ENCODE measurements around the gene HOPX. TPM values are rescaled to one million over a fixed set of nuclear protein-coding genes. Genes with fewer than 3 reads are reported as not detected.

Gene HOPX
- total RNA-seq, 1 donor from 2014 or later = 2.6 TPM

DNA sequence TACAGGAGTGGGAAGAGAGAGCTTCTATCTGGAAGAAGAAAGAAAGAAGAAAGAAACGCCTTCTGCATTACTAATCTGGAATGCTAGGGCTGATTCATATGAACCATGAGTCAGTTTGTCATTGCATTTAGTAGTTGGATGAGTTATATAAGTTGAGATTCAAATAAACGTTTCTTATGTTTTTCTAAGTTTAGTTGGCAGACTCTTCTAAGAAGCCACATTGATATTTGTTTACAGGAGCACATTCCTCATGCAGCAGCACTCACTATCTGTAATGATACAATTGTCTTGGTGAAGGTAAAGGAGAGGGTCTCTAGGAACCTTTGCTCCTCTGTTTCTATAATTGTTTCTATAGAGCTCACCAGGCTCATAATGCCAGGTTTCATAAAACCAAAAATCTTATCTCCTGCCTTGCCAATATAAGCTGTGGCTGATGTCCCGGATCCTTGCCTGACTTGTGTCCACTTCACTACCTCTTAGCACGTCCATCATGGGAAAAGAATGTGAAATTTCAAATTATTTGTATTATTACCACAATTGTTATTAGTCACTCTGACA is 39.5 kb downstream of the HOPX start:
- Histone ChIP-seq H3K27ac (no peak overlapping the region), H3K27me3 (no peaks in the 10 kb centered on the region), H3K9ac (no peak overlapping the region), H3K36me3 (no peaks in the 10 kb centered on the region), H3K79me2 (ENCODE audit: low read depth) (no peaks in the 10 kb centered on the region), H3K4me3 (no peak overlapping the region), H2AFZ (replicated peaks) (no peak overlapping the region), H3F3A (ENCODE audit: low read depth) (no peaks in the 10 kb centered on the region), H4K20me1 (ENCODE audit: low read depth) (no peaks in the 10 kb centered on the region), H3K4me1 (no peaks in the 10 kb centered on the region), H3K4me2 (no peak overlapping the region), H3K9me3 (ENCODE audit: low read depth) (no peaks in the 10 kb centered on the region)
- Mint-ChIP-seq H3K27ac (no peak overlapping the region), H3K4me1 (peaks cover 2% of the 10 kb centered on the region), H3K27me3 (ENCODE audit: insufficient read depth, low read depth) (no peaks in the 10 kb centered on the region), H3K36me3 (no peaks in the 10 kb centered on the region), H3K4me3 (no peak overlapping the region), H3K9me3 (peaks cover 3% of the 10 kb centered on the region)
- no peak for TF ChIP-seq EZH2 (IDR thresholded peaks at IDR 0.05)
- TF ChIP-seq EZH2phosphoT487 (IDR thresholded peaks at IDR 0.05) = no peak
- TF ChIP-seq, protein P1, sequence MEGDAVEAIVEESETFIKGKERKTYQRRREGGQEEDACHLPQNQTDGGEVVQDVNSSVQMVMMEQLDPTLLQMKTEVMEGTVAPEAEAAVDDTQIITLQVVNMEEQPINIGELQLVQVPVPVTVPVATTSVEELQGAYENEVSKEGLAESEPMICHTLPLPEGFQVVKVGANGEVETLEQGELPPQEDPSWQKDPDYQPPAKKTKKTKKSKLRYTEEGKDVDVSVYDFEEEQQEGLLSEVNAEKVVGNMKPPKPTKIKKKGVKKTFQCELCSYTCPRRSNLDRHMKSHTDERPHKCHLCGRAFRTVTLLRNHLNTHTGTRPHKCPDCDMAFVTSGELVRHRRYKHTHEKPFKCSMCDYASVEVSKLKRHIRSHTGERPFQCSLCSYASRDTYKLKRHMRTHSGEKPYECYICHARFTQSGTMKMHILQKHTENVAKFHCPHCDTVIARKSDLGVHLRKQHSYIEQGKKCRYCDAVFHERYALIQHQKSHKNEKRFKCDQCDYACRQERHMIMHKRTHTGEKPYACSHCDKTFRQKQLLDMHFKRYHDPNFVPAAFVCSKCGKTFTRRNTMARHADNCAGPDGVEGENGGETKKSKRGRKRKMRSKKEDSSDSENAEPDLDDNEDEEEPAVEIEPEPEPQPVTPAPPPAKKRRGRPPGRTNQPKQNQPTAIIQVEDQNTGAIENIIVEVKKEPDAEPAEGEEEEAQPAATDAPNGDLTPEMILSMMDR (IDR thresholded peaks at IDR 0.05) = no peak
- DNase-seq (ENCODE audit: low spot score) = no peak

DNA sequence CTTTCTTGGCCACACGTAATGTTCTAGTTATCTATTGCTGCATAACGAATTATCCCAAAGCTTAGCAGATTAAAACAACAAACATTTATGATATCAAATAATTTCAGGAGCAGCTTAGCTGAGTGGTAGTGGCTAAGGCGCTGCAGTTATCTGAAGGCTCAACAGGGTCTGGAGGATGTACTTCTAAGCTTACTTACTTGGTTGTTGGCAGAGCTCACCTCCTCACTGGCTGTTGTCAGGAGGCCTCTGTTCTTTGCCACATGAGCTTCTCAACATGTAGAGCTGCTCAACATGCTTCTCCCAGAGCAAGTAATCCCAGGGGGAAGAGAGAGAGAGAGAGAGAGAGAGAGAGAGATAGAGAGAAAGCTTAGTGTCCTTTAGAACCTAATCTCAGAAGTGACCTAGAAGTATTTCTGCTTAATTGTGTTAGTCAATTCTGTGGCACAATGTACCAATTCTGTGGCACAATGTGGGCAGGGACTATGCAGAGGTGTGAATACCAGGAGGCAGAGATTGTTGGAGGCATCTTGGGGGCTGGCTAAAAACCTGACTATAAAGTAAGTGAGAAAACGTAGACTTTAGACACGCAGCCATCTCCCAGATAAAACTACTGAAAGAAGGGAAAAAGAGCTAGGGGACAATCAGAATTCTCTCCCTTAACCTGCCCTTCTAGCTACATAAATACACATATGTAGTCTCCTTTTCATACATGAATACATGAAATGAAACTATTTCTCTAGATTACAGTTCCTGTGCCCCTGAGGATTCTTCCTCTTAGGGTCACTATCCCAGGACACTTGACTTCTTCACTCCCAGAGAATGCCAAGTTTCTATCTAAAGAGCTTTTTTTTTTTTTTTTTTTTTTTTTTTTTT is 40.2 kb downstream of the HOPX start:
- no peaks in the 10 kb centered on the region for H3K9me3 ChIP-seq (ENCODE audit: low read depth)
- H3K79me2 ChIP-seq (ENCODE audit: low read depth) = no peaks in the 10 kb centered on the region
- no peak for DNase-seq (ENCODE audit: low spot score)
- H2AFZ ChIP-seq (replicated peaks) = peak overlapping the region; percentile 15
- H4K20me1 ChIP-seq (ENCODE audit: low read depth) = no peaks in the 10 kb centered on the region
- no peaks in the 10 kb centered on the region for H3K27me3 Mint-ChIP-seq (ENCODE audit: insufficient read depth, low read depth)
- peaks cover 1% of the 10 kb centered on the region for H3K36me3 Mint-ChIP-seq
- no peak overlapping the region for H3K4me3 ChIP-seq
- peaks cover 2% of the 10 kb centered on the region for H3K9me3 Mint-ChIP-seq
- no peak overlapping the region for H3K4me3 Mint-ChIP-seq
- no peaks in the 10 kb centered on the region for H3K27me3 ChIP-seq
- H3K4me1 ChIP-seq = no peaks in the 10 kb centered on the region
- H3K27ac ChIP-seq = no peak overlapping the region
- no peak overlapping the region for H3K27ac Mint-ChIP-seq
- no peaks in the 10 kb centered on the region for H3K36me3 ChIP-seq
- H3K4me1 Mint-ChIP-seq = peaks cover 2% of the 10 kb centered on the region
- no peak overlapping the region for H3K9ac ChIP-seq
- no peak overlapping the region for H3K4me2 ChIP-seq
- H3F3A ChIP-seq (ENCODE audit: low read depth) = no peaks in the 10 kb centered on the region
- TF ChIP-seq EZH2 (IDR thresholded peaks at IDR 0.05) (no peak), EZH2phosphoT487 (IDR thresholded peaks at IDR 0.05) (no peak)
- TF ChIP-seq, protein P1 (IDR thresholded peaks at IDR 0.05) = no peak

DNA sequence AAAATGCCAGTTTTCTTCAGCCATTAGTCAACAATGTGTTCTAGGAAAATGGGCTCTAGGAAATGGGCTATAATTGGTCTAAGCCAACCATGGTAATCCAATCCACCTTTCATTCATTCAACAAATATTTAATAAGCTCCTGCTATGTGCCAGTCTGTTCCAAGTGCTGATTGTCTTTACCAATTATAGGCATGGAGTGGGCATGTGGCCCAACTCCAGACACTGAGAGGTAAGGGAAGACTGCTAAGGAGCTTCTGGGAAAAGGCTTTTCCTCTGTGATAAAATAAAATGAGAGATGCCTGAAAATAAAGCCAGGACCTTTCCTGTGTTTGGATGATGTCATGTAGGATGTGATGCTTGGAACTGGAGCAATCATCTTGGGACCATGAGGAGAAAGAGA is 43.3 kb downstream of the HOPX start:
- H4K20me1 ChIP-seq (ENCODE audit: low read depth) = no peaks in the 10 kb centered on the region
- no peaks in the 10 kb centered on the region for H3K27me3 ChIP-seq
- H3K27me3 Mint-ChIP-seq (ENCODE audit: insufficient read depth, low read depth) = no peaks in the 10 kb centered on the region
- no peak overlapping the region for H2AFZ ChIP-seq (replicated peaks)
- no peak overlapping the region for H3K9ac ChIP-seq
- H3K4me3 Mint-ChIP-seq = no peak overlapping the region
- no peaks in the 10 kb centered on the region for H3F3A ChIP-seq (ENCODE audit: low read depth)
- peaks cover 1% of the 10 kb centered on the region for H3K36me3 Mint-ChIP-seq
- peaks cover 10% of the 10 kb centered on the region for H3K9me3 Mint-ChIP-seq
- no peak for DNase-seq (ENCODE audit: low spot score)
- peaks cover 2% of the 10 kb centered on the region for H3K4me1 Mint-ChIP-seq
- H3K79me2 ChIP-seq (ENCODE audit: low read depth) = no peaks in the 10 kb centered on the region
- no peak overlapping the region for H3K27ac ChIP-seq
- H3K4me1 ChIP-seq = no peaks in the 10 kb centered on the region
- no peak overlapping the region for H3K4me3 ChIP-seq
- TF ChIP-seq EZH2 (IDR thresholded peaks at IDR 0.05) (no peak), EZH2phosphoT487 (IDR thresholded peaks at IDR 0.05) (no peak)
- TF ChIP-seq, protein P1 (IDR thresholded peaks at IDR 0.05) = no peak
- no peak overlapping the region for H3K27ac Mint-ChIP-seq
- H3K9me3 ChIP-seq (ENCODE audit: low read depth) = no peaks in the 10 kb centered on the region
- H3K4me2 ChIP-seq = no peak overlapping the region
- no peaks in the 10 kb centered on the region for H3K36me3 ChIP-seq

All from neural progenitor cell (in vitro differentiated cells).